HepG2 (cell line): ENCODE results near the gene ROBO2. TPM values are rescaled to one million over a fixed set of nuclear protein-coding genes. Genes with fewer than 3 reads are reported as not detected.

ENCODE experiments used
- ATAC-seq: fragments of 200-7000 bp; cut with Tn5 transposase; 3 replicates; pipeline ENCODE4 v1.9.1; 2020; ENCODE audit warnings: mild to moderate bottlenecking, moderate library complexity
- BruUV-seq: library from RNA; stranded (reverse); fragments of 400-500 nt; replicated peaks from 2 replicates; lab custom pipeline; 2021; lab: Mats Ljungman, UMichigan
- CTCF ChIA-PET: fragments of 300-600 bp; formaldehyde crosslinking; extraction: SDS; loops from one replicate; lab custom pipeline; 2021; ENCODE audit warnings: low total read pairs, inconsistent platforms, low intra/inter-chr PET ratio; lab: Yijun Ruan, JAX
- POLR2A ChIA-PET: fragments of 350-600 bp; sonication (Branson Sonifier 250); formaldehyde crosslinking; loops from one replicate; lab custom pipeline; 2020; ENCODE audit warnings: antibody characterized with exemption, inconsistent platforms; lab: Yijun Ruan, JAX
- DNase-seq: peaks from one replicate; pipeline ENCODE4 v3.0.0-alpha.2; 2015; ENCODE audit warnings: low spot score
- FAIRE-seq: peaks from 3 replicates; lab custom pipeline; 2011; peaks lifted over from hg19 to GRCh38; lab: Jason Lieb, UNC
- H2AFZ ChIP-seq: one replicate; pipeline ENCODE4 v1.6.1; 2011; ENCODE audit warnings: low read length, inconsistent platforms
- H3K27ac ChIP-seq: fragments of 300-600 bp; 3 replicates; pipeline ENCODE4 v1.8.0; 2011; ENCODE audit warnings: mixed run types, mild to moderate bottlenecking, mixed read lengths, low read length, inconsistent platforms; ENCODE audit not compliant: insufficient read depth; ENCODE audit errors: extremely low read length
- H3K27me3 ChIP-seq, 2 experiments: fragments of 200-600 bp in 1 of 2; 2 replicates in 1 of 2; 3 replicates in 1 of 2; pipeline versions ENCODE4 v1.6.0 to v1.8.0; 2011; ENCODE audit warnings: low read length in 2 of 2, mild to moderate bottlenecking in 2 of 2, moderate library complexity in 2 of 2, inconsistent platforms in 1 of 2; ENCODE audit not compliant: insufficient read depth in 2 of 2, control insufficient read depth in 1 of 2
- H3K36me3 ChIP-seq, 2 experiments: fragments of 200-600 bp in 1 of 2; replicated peaks in 1 of 2; 2 replicates in 1 of 2; 3 replicates in 1 of 2; pipeline versions ENCODE4 v1.5.1 to v1.8.0; 2011; ENCODE audit warnings: low read length in 2 of 2, inconsistent platforms in 1 of 2; ENCODE audit not compliant: insufficient read depth in 2 of 2, control insufficient read depth in 1 of 2
- H3K4me1 ChIP-seq: 2 replicates; pipeline ENCODE4 v1.5.1; 2012; ENCODE audit warnings: low read length, inconsistent platforms; ENCODE audit not compliant: insufficient read depth
- H3K4me2 ChIP-seq: 2 replicates; pipeline ENCODE4 v1.6.0; 2011; ENCODE audit warnings: low read depth, low read length, inconsistent platforms
- H3K4me3 ChIP-seq, 3 experiments: fragments of 200-600 bp in 1 of 3; sonication (generic), shearing (Covaris generic) in 1 of 3; replicated peaks in 1 of 3; 2 replicates each; pipeline ENCODE4 v1.5.1; 2011 to 2016; ENCODE audit warnings: low read length in 3 of 3, inconsistent platforms in 2 of 3, low read depth in 2 of 3, mild to moderate bottlenecking in 2 of 3, control low read depth in 1 of 3, mixed read lengths in 1 of 3; ENCODE audit not compliant: insufficient read depth in 1 of 3
- H3K79me2 ChIP-seq: one replicate; pipeline ENCODE4 v1.6.1; 2011; ENCODE audit warnings: low read length, inconsistent platforms; ENCODE audit not compliant: insufficient read depth
- H3K9ac ChIP-seq: 2 replicates; pipeline ENCODE4 v1.6.0; 2011; ENCODE audit warnings: mild to moderate bottlenecking, low read depth, low read length, inconsistent platforms; ENCODE audit not compliant: insufficient read depth
- H3K9me3 ChIP-seq: 2 replicates; pipeline ENCODE4 v1.5.1; 2012; ENCODE audit warnings: mild to moderate bottlenecking, low read length
- H4K20me1 ChIP-seq: 2 replicates; pipeline ENCODE4 v1.6.0; 2011; ENCODE audit warnings: inconsistent platforms, mild to moderate bottlenecking, low read length, moderate library complexity; ENCODE audit not compliant: insufficient read depth
- in situ Hi-C: cut with HindIII; loops from 2 replicates; pipeline ENCODE4 v1.10.0; 2017; ENCODE audit warnings: low pct_unique_long_range_greater_than_20kb; ENCODE audit not compliant: extremely low pct_ligation_motif_present
- intact Hi-C: fragments of 100-400 bp; cut with micrococcal nuclease; formaldehyde crosslinking; loops from one replicate; pipeline ENCODE4 v1.10.0; 2022; ENCODE audit not compliant: unreplicated experiment
- polyA plus RNA-seq, 8 experiments: library from polyadenylated mRNA; depleted of rRNA in 3 of 8; stranded (reverse) in 7 of 8; unstranded in 1 of 8; fragments of >200 nt; fragmentation: Illumina TruSeq in 4 of 8; extraction: Trizol in 4 of 8; gene quantifications; 2 replicates each; pipeline versions ENCODE4 v1.2.1 to v1.2.3, GENCODE V29; 2011 to 2016; ENCODE audit warnings: low read depth in 4 of 8, missing spikeins in 1 of 8, mixed read lengths in 1 of 8; ENCODE audit not compliant: insufficient read depth in 1 of 8
- total RNA-seq, 5 experiments: library from RNA; depleted of rRNA; stranded (reverse); fragments of >200 nt; fragmentation: Illumina TruSeq; extraction: Trizol; gene quantifications; 2 replicates each; pipeline ENCODE4 v1.2.3, GENCODE V29; 2016; ENCODE audit warnings: low read depth in 1 of 5
- TF ChIP-seq, protein P1 (sequence below): IDR thresholded peaks from 2 replicates; pipeline ENCODE4 v1.4.0; 2020; ENCODE audit warnings: mild to moderate bottlenecking, missing genetic modification reagents
- TF ChIP-seq, protein P2 (sequence below): sonication (generic); IDR thresholded peaks from 2 replicates; pipeline ENCODE4 v1.6.1; 2016; ENCODE audit warnings: low read depth, borderline replicate concordance

Gene ROBO2
- total and polyA plus RNA-seq, 2 of the 13 experiments (the other 11 are each of a cell fraction or from before 2014, with no cell fraction given), result not detected

DNA sequence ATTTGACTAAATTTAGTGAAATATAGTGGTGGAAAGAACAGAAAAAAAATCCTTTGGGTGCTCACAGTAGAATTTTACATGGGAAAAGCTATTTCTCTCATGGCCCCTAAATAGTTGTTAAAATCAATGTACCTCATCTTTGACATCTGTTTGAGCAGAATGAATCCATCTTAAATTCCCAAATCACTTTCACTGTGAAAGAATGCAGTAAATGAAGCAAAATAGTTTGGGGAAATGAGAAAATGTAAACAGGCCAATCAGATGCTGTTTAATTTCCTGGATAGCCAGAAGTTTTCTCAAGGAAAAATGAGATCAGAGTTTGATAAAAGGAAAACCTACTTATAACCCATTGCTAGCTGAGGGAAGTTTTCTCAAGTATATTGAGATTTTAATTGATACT is 406.9 kb downstream of the ROBO2 start:
- no peak overlapping the region for H3K9ac ChIP-seq
- no peaks in the 10 kb centered on the region for H4K20me1 ChIP-seq
- no peaks in the 10 kb centered on the region for H3K27me3 ChIP-seq
- no peak overlapping the region for H3K4me2 ChIP-seq
- H3K9me3 ChIP-seq, result no peaks in the 10 kb centered on the region
- H3K79me2 ChIP-seq, result no peaks in the 10 kb centered on the region
- intact Hi-C loops, result no loop called here
- POLR2A ChIA-PET, result no interaction called here
- BruUV-seq, result no TSS peak
- H3K27ac ChIP-seq, result no peak overlapping the region
- ATAC-seq (no peak), DNase-seq (no peak), FAIRE-seq (no peak)
- H3K4me3 ChIP-seq, result no peak overlapping the region
- in situ Hi-C loops, result no loop called here
- H2AFZ ChIP-seq, result no peak overlapping the region
- TF ChIP-seq, protein P1, sequence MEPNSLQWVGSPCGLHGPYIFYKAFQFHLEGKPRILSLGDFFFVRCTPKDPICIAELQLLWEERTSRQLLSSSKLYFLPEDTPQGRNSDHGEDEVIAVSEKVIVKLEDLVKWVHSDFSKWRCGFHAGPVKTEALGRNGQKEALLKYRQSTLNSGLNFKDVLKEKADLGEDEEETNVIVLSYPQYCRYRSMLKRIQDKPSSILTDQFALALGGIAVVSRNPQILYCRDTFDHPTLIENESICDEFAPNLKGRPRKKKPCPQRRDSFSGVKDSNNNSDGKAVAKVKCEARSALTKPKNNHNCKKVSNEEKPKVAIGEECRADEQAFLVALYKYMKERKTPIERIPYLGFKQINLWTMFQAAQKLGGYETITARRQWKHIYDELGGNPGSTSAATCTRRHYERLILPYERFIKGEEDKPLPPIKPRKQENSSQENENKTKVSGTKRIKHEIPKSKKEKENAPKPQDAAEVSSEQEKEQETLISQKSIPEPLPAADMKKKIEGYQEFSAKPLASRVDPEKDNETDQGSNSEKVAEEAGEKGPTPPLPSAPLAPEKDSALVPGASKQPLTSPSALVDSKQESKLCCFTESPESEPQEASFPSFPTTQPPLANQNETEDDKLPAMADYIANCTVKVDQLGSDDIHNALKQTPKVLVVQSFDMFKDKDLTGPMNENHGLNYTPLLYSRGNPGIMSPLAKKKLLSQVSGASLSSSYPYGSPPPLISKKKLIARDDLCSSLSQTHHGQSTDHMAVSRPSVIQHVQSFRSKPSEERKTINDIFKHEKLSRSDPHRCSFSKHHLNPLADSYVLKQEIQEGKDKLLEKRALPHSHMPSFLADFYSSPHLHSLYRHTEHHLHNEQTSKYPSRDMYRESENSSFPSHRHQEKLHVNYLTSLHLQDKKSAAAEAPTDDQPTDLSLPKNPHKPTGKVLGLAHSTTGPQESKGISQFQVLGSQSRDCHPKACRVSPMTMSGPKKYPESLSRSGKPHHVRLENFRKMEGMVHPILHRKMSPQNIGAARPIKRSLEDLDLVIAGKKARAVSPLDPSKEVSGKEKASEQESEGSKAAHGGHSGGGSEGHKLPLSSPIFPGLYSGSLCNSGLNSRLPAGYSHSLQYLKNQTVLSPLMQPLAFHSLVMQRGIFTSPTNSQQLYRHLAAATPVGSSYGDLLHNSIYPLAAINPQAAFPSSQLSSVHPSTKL (CRISPR knock-in tag), result no peak
- TF ChIP-seq, protein P2, sequence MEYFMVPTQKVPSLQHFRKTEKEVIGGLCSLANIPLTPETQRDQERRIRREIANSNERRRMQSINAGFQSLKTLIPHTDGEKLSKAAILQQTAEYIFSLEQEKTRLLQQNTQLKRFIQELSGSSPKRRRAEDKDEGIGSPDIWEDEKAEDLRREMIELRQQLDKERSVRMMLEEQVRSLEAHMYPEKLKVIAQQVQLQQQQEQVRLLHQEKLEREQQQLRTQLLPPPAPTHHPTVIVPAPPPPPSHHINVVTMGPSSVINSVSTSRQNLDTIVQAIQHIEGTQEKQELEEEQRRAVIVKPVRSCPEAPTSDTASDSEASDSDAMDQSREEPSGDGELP, result no peak
- no peaks in the 10 kb centered on the region for H3K36me3 ChIP-seq
- CTCF ChIA-PET, result no interaction called here
- no peaks in the 10 kb centered on the region for H3K4me1 ChIP-seq
